Loucy (cell line): ENCODE data around the gene SASH3.
A peak's percentile ranks its signal among the peaks of the same experiment; 100 is the strongest.

Experiments
- H2AFZ ChIP-seq: fragments of 200-600 bp; sonication (generic); 2 replicates; pipeline ENCODE4 v1.6.0; 2016; ENCODE audit warnings: antibody characterized with exemption, mild to moderate bottlenecking, low read length, moderate library complexity
- H3F3A ChIP-seq: fragments of 200-600 bp; 2 replicates; pipeline ENCODE4 v1.6.0; 2016; ENCODE audit warnings: antibody characterized with exemption, low read depth, mild to moderate bottlenecking
- H3K27me3 ChIP-seq: fragments of 200-600 bp; sonication (generic); 2 replicates; pipeline ENCODE4 v1.6.1; 2014; ENCODE audit warnings: low read length, mild to moderate bottlenecking; ENCODE audit not compliant: insufficient read depth, poor library complexity, severe bottlenecking
- H3K36me3 ChIP-seq: fragments of 200-600 bp; sonication (generic); 2 replicates; pipeline ENCODE4 v1.6.1; 2016; ENCODE audit warnings: low read length; ENCODE audit not compliant: insufficient read depth
- H3K4me1 ChIP-seq: fragments of 200-600 bp; sonication (generic); 2 replicates; pipeline ENCODE4 v1.5.1; 2014; ENCODE audit warnings: low read length, mild to moderate bottlenecking; ENCODE audit not compliant: insufficient read depth, poor library complexity, severe bottlenecking
- H3K4me2 ChIP-seq: fragments of 200-600 bp; sonication (generic); 2 replicates; pipeline ENCODE4 v1.6.0; 2014; ENCODE audit warnings: antibody characterized with exemption, low read length, low read depth, mild to moderate bottlenecking; ENCODE audit not compliant: poor library complexity, severe bottlenecking
- H3K4me3 ChIP-seq: fragments of 200-600 bp; sonication (generic); 2 replicates; pipeline ENCODE4 v1.5.1; 2014; ENCODE audit warnings: low read length, mild to moderate bottlenecking, mixed read lengths; ENCODE audit not compliant: poor library complexity, severe bottlenecking
- H3K79me2 ChIP-seq: fragments of 200-600 bp; sonication (generic); 2 replicates; pipeline ENCODE4 v1.6.1; 2014; ENCODE audit warnings: low read length; ENCODE audit not compliant: insufficient read depth
- H3K9ac ChIP-seq: fragments of 200-600 bp; sonication (generic); 2 replicates; pipeline ENCODE4 v1.6.0; 2014; ENCODE audit warnings: mild to moderate bottlenecking, low read depth, low read length, moderate library complexity; ENCODE audit not compliant: poor library complexity, severe bottlenecking
- H3K9me2 ChIP-seq: fragments of 200-600 bp; sonication (generic); replicated peaks from 2 replicates; pipeline ENCODE4 v1.6.1; 2016; ENCODE audit warnings: low read depth, low read length, mixed read lengths
- H3K9me3 ChIP-seq: fragments of 200-600 bp; sonication (generic); 2 replicates; pipeline ENCODE4 v1.6.1; 2014; ENCODE audit warnings: mild to moderate bottlenecking, antibody characterized with exemption, low read length, low read depth; ENCODE audit not compliant: insufficient read depth
- H4K20me1 ChIP-seq: fragments of 200-600 bp; sonication (generic); 2 replicates; pipeline ENCODE4 v1.6.0; 2014; ENCODE audit warnings: antibody characterized with exemption, low read length, mild to moderate bottlenecking; ENCODE audit not compliant: insufficient read depth, poor library complexity, severe bottlenecking
- CTCF ChIP-seq: fragments of 200-600 bp; sonication (generic); conservative IDR thresholded peaks from 2 replicates; pipeline ENCODE4 v1.5.1; 2014; ENCODE audit warnings: mild to moderate bottlenecking, antibody characterized with exemption, low read length
- EZH2phosphoT487 ChIP-seq: fragments of 200-600 bp; IDR thresholded peaks from 2 replicates; pipeline ENCODE4 v1.6.1; 2018; ENCODE audit warnings: antibody characterized with exemption, mild to moderate bottlenecking, moderate library complexity, borderline replicate concordance

The SASH3 gene

GRCh38 chrX:129779747-129780146, at the start of gene SASH3:
SASH3 (plus strand) TSS chrX:129779949; CDS start chrX:129780098, 149 bp downstream.
- Histone ChIP-seq H3K79me2 (peaks cover 71% of the 10 kb centered on the region), H3K9me3 (no peaks in the 10 kb centered on the region), H3K36me3 (peaks cover 24% of the 10 kb centered on the region), H3K4me1 (peaks cover 46% of the 10 kb centered on the region), H3K4me3 (peak within 1 kb of the TSS; percentile 96), H4K20me1 (peaks cover 33% of the 10 kb centered on the region), H3K4me2 (peak within 1 kb of the TSS; percentile 78), H3K27me3 (peaks cover 8% of the 10 kb centered on the region), H3K9me2 (no peaks in the 10 kb centered on the region), H3K9ac (peak within 1 kb of the TSS; percentile 95), H3F3A (no peaks in the 10 kb centered on the region), H2AFZ (no peak within 1 kb of the TSS)
- TF ChIP-seq EZH2phosphoT487 = no peak
- TF ChIP-seq CTCF = no peak

DNA sequence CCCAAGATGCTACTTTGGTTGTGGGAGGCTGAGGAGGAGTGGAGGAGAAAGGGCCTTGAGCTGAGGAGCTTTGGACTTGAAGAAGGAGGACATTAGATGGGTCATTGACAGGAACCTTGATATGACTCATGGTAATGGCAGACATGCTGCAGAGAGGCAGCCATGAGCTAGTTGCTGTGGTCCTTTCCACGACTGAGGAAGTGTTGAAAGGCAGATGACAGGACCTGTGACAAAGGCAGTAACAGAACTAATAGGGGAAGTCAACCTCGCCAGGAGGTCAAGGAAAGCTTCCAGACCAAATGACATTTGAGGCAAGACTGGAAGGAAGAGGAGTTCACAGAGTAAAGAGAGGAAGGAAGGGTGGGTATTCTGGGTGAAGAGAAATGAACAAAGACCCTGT, 48.5 kb upstream of the SASH3 start:
- no peaks in the 10 kb centered on the region for H3K9me2 ChIP-seq
- H3K9me3 ChIP-seq = no peaks in the 10 kb centered on the region
- H3F3A ChIP-seq = no peaks in the 10 kb centered on the region
- TF ChIP-seq EZH2phosphoT487 = no peak
- TF ChIP-seq CTCF = no peak
- H3K4me1 ChIP-seq = no peaks in the 10 kb centered on the region
- no peaks in the 10 kb centered on the region for H3K27me3 ChIP-seq
- no peaks in the 10 kb centered on the region for H3K79me2 ChIP-seq
- no peak overlapping the region for H3K9ac ChIP-seq
- no peaks in the 10 kb centered on the region for H3K36me3 ChIP-seq
- no peaks in the 10 kb centered on the region for H4K20me1 ChIP-seq
- H2AFZ ChIP-seq = no peak overlapping the region
- no peak overlapping the region for H3K4me2 ChIP-seq
- H3K4me3 ChIP-seq = no peak overlapping the region

DNA sequence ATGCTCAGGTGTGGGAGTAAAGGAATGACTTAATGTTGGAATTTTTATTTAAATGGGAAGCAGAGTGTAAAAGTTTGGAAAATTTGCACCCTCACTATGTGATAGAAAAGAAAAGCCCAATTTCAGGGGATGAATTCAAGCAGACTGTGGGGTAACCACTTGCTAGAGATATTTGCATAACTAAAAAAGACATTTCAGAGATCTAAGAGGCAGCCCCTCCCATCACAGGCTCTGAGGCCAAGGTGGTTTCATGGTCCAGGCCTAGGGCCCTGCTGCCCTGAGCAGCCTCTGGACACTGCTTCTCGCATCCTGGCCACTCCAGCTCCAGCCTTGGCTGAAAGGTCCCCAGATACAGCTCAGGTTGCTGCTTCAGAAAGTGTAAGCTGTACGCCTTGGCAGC, 46.9 kb upstream of the SASH3 start:
- no peak overlapping the region for H3K4me2 ChIP-seq

More for the DNA sequence above, 46.9 kb upstream of the SASH3 start:
- H3K9me3 ChIP-seq = no peaks in the 10 kb centered on the region
- H3F3A ChIP-seq = no peaks in the 10 kb centered on the region
- no peaks in the 10 kb centered on the region for H3K9me2 ChIP-seq
- no peak overlapping the region for H3K9ac ChIP-seq
- no peaks in the 10 kb centered on the region for H4K20me1 ChIP-seq
- no peak overlapping the region for H2AFZ ChIP-seq
- no peaks in the 10 kb centered on the region for H3K27me3 ChIP-seq
- no peak overlapping the region for H3K4me3 ChIP-seq
- no peaks in the 10 kb centered on the region for H3K4me1 ChIP-seq
- no peaks in the 10 kb centered on the region for H3K79me2 ChIP-seq
- TF ChIP-seq EZH2phosphoT487 (no peak), CTCF (no peak)
- no peaks in the 10 kb centered on the region for H3K36me3 ChIP-seq
